A673 (cell line): ENCODE results near the gene TMEM184A.

Experiments
- CTCF ChIP-seq: fragments of 300-800, 200-600 bp; sonication (generic); conservative IDR thresholded peaks from 2 replicates; pipeline ENCODE4 v1.5.1; 2017; ENCODE audit warnings: low read depth, mild to moderate bottlenecking, antibody characterized with exemption, low read length, moderate library complexity, mixed read lengths
- EZH2 ChIP-seq: fragments of 200-600 bp; sonication (generic); IDR thresholded peaks from 2 replicates; pipeline ENCODE4 v1.6.1; 2017; ENCODE audit warnings: borderline replicate concordance, low read depth, mild to moderate bottlenecking, mixed read lengths, antibody characterized with exemption, low read length; ENCODE audit not compliant: poor library complexity, severe bottlenecking

GRCh38 chr7:1563981-1564602 is 8.1 kb upstream of the TMEM184A start:
- no peak for TF ChIP-seq CTCF
- no peak for TF ChIP-seq EZH2
